GM18499 (cell line): ENCODE results near the gene EXOC2.

Experiments
- ATAC-seq: cut with Tn5 transposase; IDR thresholded peaks from one replicate; pipeline ENCODE4 v1.9.1; 2021; ENCODE audit warnings: moderate number of reproducible peaks; ENCODE audit not compliant: insufficient read depth, unreplicated experiment

The EXOC2 gene, protein sequence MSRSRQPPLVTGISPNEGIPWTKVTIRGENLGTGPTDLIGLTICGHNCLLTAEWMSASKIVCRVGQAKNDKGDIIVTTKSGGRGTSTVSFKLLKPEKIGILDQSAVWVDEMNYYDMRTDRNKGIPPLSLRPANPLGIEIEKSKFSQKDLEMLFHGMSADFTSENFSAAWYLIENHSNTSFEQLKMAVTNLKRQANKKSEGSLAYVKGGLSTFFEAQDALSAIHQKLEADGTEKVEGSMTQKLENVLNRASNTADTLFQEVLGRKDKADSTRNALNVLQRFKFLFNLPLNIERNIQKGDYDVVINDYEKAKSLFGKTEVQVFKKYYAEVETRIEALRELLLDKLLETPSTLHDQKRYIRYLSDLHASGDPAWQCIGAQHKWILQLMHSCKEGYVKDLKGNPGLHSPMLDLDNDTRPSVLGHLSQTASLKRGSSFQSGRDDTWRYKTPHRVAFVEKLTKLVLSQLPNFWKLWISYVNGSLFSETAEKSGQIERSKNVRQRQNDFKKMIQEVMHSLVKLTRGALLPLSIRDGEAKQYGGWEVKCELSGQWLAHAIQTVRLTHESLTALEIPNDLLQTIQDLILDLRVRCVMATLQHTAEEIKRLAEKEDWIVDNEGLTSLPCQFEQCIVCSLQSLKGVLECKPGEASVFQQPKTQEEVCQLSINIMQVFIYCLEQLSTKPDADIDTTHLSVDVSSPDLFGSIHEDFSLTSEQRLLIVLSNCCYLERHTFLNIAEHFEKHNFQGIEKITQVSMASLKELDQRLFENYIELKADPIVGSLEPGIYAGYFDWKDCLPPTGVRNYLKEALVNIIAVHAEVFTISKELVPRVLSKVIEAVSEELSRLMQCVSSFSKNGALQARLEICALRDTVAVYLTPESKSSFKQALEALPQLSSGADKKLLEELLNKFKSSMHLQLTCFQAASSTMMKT

DNA sequence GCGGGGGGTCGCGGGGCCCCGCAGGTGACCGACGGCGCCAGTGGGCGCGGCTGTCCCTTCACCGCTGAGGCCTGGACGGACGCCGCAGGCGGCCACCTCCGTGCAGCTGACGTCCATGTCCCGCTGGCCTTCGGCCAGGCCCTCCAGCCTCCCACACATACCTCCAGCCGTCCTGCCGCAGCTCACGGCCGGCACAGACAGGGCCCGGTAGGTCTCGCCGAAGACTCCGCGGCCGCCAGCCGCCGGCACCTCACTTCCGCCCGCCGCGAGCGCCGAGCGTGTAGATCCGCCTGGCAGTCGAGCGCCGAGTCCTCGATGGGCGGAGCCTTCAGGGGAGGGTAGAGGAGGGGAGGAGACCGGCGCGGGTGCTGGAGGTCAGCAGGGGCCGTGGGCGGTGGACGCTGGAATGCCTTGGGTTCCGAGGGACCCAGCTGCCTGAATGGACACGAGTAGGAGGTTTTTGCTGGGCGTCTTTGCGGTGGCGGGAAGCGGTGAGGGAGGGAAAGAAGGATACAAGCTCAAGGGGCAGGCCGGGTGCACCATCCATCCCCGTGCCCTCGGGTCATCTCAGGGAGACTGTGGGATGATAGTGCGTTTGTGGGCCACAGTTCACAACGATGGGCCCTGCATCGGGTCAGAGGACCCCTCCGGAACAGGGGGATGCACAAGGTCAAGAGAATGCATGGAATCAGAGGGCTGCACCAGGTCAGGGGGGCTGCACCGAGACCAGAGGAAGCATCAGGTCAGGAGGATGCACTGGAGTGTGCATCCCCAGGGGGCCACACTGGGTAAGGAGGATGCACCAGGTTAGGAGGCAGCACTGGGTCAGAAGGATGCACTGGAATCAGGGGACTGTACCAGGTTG, at the start of gene EXOC2:
Gene EXOC2, minus strand, starts transcription at position 282 of the 865 bp plus-strand sequence. CDS start 55,321 bp downstream, outside the sequence.
- ATAC-seq: no peak

- ATAC-seq: no peak
Observed at GRCh38 chr6:741410-742339, 48.7 kb upstream of the EXOC2 start.

GRCh38 chr6:736657-737446, 43.9 kb upstream of the EXOC2 start:
- no peak for ATAC-seq

- ATAC-seq: no peak
Observed at GRCh38 chr6:733431-734219, 40.7 kb upstream of the EXOC2 start.

GRCh38 chr6:731924-732323, 39.0 kb upstream of the EXOC2 start:
- no peak for ATAC-seq

GRCh38 chr6:729606-730320, 36.8 kb upstream of the EXOC2 start:
- no peak for ATAC-seq

DNA sequence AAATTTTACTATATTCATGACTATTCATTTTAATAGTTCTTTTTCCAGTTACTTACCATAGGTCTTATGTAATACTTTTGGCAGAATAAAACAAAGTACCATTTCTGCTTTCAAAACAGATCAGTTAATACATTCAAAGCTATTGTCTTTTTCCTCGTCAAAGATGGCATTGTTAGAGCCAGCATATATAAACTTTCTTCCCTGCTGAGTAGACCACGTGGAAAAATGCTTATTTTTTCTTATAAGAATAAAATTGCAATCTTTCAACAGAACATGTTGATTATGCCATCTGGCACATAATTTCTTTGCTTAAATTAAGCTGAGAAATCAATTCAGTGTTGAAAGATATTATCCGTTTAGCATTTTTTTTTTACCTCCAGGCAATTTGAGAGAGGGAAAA, 34.9 kb upstream of the EXOC2 start:
- no peak for ATAC-seq

- ATAC-seq: no peak
Observed at GRCh38 chr6:723540-723939, 30.6 kb upstream of the EXOC2 start.

DNA sequence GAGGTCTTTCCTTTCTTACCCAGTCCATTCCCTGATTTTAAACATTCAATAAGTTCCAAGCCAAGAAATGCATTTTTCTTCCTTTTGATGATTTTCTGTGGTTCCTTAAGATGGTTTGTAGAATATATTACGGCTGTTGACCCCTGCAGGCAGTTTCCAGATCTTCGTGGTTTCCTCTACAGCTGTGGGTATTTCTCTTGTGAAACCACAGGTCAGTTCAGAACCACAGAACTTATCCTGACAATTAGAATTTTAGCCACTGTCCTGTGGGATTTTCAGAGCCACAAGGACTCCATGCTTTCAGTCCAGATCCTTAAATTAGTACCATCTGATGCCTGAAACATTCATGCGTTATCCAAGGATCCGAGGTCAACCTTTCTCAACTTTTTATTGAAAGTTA, 29.7 kb upstream of the EXOC2 start:
- ATAC-seq: no peak

DNA sequence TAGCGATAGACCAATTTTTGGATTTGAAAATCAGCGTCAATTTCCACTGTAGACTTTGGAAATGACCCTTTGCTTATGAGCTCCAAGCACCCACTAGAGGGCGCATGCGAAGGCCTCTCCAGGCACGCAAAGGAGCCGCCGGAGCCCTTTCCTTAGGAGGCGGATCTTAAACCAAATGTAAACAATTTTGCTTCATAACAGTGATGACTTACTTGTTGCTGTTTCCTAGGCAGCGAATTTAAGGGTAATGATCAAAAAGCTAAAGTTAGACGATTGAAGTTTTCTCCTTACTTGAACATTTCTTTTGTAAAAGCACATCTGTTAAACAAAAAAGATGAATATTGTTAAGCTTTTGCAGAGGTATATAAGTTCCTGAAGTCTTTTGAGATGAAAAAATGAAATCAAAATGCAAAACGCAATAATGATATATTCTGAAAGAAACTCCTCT, 29.2 kb upstream of the EXOC2 start:
- ATAC-seq: no peak

- ATAC-seq: no peak
Observed at GRCh38 chr6:718345-718744, 25.4 kb upstream of the EXOC2 start.

- no peak for ATAC-seq
Observed at GRCh38 chr6:717135-717534, 24.2 kb upstream of the EXOC2 start.

DNA sequence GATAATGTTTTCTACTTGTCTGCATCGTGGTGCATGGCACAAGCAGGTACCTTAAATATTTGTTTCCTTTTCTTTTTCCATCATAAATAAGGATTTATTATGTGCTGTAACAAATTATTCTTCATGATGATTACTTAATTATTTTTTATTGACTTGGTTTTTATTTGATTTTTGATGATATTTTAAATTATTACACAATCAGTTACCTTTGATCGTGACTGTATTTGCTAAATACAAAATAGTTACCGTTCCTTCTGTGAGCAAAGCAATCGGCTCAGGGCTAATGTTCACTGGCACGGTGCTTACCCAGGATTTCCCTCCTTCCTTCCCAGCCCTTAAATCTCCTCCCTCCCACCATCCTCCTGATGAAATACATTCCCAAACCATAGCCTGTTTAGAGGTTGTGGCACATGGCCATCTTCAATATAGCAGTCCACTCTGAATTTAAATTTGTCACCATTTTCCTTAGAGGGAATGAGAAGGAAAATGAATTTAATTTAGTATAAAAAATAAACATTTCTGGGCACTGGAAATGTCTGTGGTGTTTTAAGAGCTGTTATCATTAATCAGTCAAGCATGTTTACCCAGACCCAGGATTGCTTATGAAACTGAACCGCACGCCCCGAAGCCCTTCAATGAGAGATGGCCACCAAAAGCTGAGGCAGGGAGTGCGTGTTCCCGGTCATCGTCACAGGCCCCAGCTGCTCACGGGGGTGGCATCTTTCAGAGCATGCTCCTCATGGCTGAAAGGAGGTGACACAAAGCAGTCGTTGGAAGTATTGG, 23.0 kb upstream of the EXOC2 start:
- no peak for ATAC-seq

- no peak for ATAC-seq
Observed at GRCh38 chr6:714100-714499, 21.2 kb upstream of the EXOC2 start.

- no peak for ATAC-seq
Observed at GRCh38 chr6:713351-713750, 20.4 kb upstream of the EXOC2 start.

DNA sequence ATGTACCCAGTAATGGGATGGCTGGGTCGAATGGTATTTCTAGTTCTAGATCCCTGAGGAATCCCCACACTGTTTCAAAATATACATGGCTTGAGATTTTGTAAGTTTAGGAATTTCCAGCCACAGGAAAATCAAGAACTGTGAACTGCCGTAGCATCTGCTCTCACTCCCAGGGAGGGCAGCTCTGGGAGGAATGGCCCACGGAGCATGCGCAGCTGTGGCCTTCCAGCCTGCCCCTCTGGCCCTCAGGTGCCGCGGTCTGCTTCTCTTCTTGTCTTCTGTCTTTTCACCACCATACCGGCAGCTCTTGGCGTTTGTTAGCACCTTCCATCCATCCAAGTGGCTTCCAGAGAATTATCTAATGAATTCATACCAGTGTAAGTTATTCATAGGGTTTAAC, 19.9 kb upstream of the EXOC2 start:
- ATAC-seq: no peak
